Posterior cingulate gyrus (tissue), 11 donors: ENCODE measurements around the gene CACNB2.
A peak's percentile ranks its signal among the peaks of the same experiment; 100 is the strongest.

Experiments
- DNase-seq, 10 donors: peaks; one replicate each; pipeline versions ENCODE4 v3.0.0 to v3.0.0-alpha.2; 2020 to 2021; ENCODE audit warnings: mixed read lengths in 3 of 10
- intact Hi-C: fragments of 100-400 bp; cut with DNase I; formaldehyde crosslinking; loops from one replicate; pipeline ENCODE4 v1.15.1; 2023

CACNB2 gene

GRCh38 chr10:18368273-18368672 is 228.0 kb downstream of the CACNB2 start:
- no peak for DNase-seq
- intact Hi-C loops = no loop called here

- DNase-seq = no peak
- intact Hi-C loops = no loop called here
Measured at GRCh38 chr10:18368682-18369081, 228.5 kb downstream of the CACNB2 start.

GRCh38 chr10:18369859-18370473 is 229.7 kb downstream of the CACNB2 start:
- intact Hi-C loops = no loop called here
- DNase-seq = no peak

- intact Hi-C loops = no loop called here
- no peak for DNase-seq
Measured at GRCh38 chr10:18376650-18377049, 236.4 kb downstream of the CACNB2 start.

GRCh38 chr10:18377898-18378297 is 237.7 kb downstream of the CACNB2 start:
- intact Hi-C loops = no loop called here
- no peak for DNase-seq

- intact Hi-C loops = no loop called here
- peak in 4 of 10 donors; percentile 12 to 73 (median 22) for DNase-seq
Measured at GRCh38 chr10:18378766-18379165, 238.5 kb downstream of the CACNB2 start.

GRCh38 chr10:18381679-18382078 is 241.5 kb downstream of the CACNB2 start:
- DNase-seq = no peak
- intact Hi-C loops = no loop called here

GRCh38 chr10:18397906-18398305 is 257.7 kb downstream of the CACNB2 start:
- no peak for DNase-seq
- intact Hi-C loops = no loop called here

- no peak for DNase-seq
- intact Hi-C loops = no loop called here
Measured at GRCh38 chr10:18399158-18399557, 258.9 kb downstream of the CACNB2 start.

- DNase-seq = peak in 9 of 10 donors; percentile 20 to 91 (median 61)
- intact Hi-C loops = no loop called here
Measured at GRCh38 chr10:18400201-18400905, 260.1 kb downstream of the CACNB2 start.

GRCh38 chr10:18400906-18401245 is 260.7 kb downstream of the CACNB2 start:
- peak in 6 of 10 donors; percentile 10 to 88 (median 30) for DNase-seq
- intact Hi-C loops = no loop called here

GRCh38 chr10:18401416-18402195 is 261.4 kb downstream of the CACNB2 start:
- peak in 1 of 10 donors; percentile 15 for DNase-seq
- intact Hi-C loops = no loop called here

- intact Hi-C loops = no loop called here
- DNase-seq = no peak
Measured at GRCh38 chr10:18402853-18403252, 262.6 kb downstream of the CACNB2 start.

GRCh38 chr10:18404530-18404929 is 264.3 kb downstream of the CACNB2 start:
- DNase-seq = no peak
- intact Hi-C loops = no loop called here

GRCh38 chr10:18406136-18406535 is 265.9 kb downstream of the CACNB2 start:
- intact Hi-C loops = no loop called here
- no peak for DNase-seq

- intact Hi-C loops = no loop called here
- DNase-seq = no peak
Measured at GRCh38 chr10:18409599-18410397, 269.6 kb downstream of the CACNB2 start.

- DNase-seq = no peak
- intact Hi-C loops = no loop called here
Measured at GRCh38 chr10:18414061-18414460, 273.8 kb downstream of the CACNB2 start.

GRCh38 chr10:18417950-18418527 is 277.8 kb downstream of the CACNB2 start:
- no peak for DNase-seq
- intact Hi-C loops = no loop called here

- intact Hi-C loops = no loop called here
- DNase-seq = no peak
Measured at GRCh38 chr10:18418541-18419215, 278.5 kb downstream of the CACNB2 start.

- intact Hi-C loops = no loop called here
- no peak for DNase-seq
Measured at GRCh38 chr10:18419945-18420344, 279.7 kb downstream of the CACNB2 start.
